Neural cell (in vitro differentiated cells): ENCODE measurements around the gene CAPN9. TPM values are rescaled to one million over a fixed set of nuclear protein-coding genes. Genes with fewer than 3 reads are reported as not detected.
"Not testable (repeated sequence)": the region's sequence is repeated elsewhere in the genome, so short reads cannot be mapped to it uniquely, and the experiment has no call there.

Experiments
- H2AFZ ChIP-seq: fragments of 200-600, 300-800 bp; sonication (generic), shearing (Covaris generic); 2 replicates; pipeline ENCODE4 v1.6.0; 2014; ENCODE audit warnings: low read depth, mild to moderate bottlenecking, antibody characterized with exemption, low read length, moderate library complexity
- H3F3A ChIP-seq: fragments of 200-600 bp; shearing (Covaris generic); 2 replicates; pipeline ENCODE4 v1.6.1; 2016; ENCODE audit warnings: mild to moderate bottlenecking, moderate library complexity, mixed read lengths, antibody characterized with exemption, low read length; ENCODE audit not compliant: insufficient read depth, poor library complexity, severe bottlenecking
- H3K27ac ChIP-seq: fragments of 200-600, 300-800 bp; sonication (generic), shearing (Covaris generic); 2 replicates; pipeline ENCODE4 v1.5.1; 2014; ENCODE audit warnings: mild to moderate bottlenecking, low read length, moderate library complexity
- H3K27me3 ChIP-seq: fragments of 300-800, 200-600 bp; sonication (generic), shearing (Covaris generic); 2 replicates; pipeline ENCODE4 v1.6.0; 2014; ENCODE audit warnings: mild to moderate bottlenecking, low read depth, low read length, moderate library complexity; ENCODE audit not compliant: insufficient read depth
- H3K36me3 ChIP-seq: fragments of 300-800, 200-600 bp; sonication (generic), shearing (Covaris generic); 2 replicates; pipeline ENCODE4 v1.5.1; 2014; ENCODE audit warnings: mild to moderate bottlenecking, antibody characterized with exemption, low read length, moderate library complexity; ENCODE audit not compliant: insufficient read depth
- H3K4me2 ChIP-seq: fragments of 300-800, 200-600 bp; sonication (generic), shearing (Covaris generic); 2 replicates; pipeline ENCODE4 v1.6.0; 2014; ENCODE audit warnings: mild to moderate bottlenecking, low read length
- H3K4me3 ChIP-seq: fragments of 300-800, 200-600 bp; sonication (generic), shearing (Covaris generic); 2 replicates; pipeline ENCODE4 v1.5.1; 2014; ENCODE audit warnings: mild to moderate bottlenecking, low read length, moderate library complexity
- H3K79me2 ChIP-seq: fragments of 200-600 bp; shearing (Covaris generic); replicated peaks from 2 replicates; pipeline ENCODE4 v1.6.0; 2014; ENCODE audit warnings: mild to moderate bottlenecking, low read length, moderate library complexity; ENCODE audit not compliant: insufficient read depth
- H3K9ac ChIP-seq: fragments of 300-800, 200-600 bp; sonication (generic), shearing (Covaris generic); 2 replicates; pipeline ENCODE4 v1.6.1; 2016; ENCODE audit warnings: mild to moderate bottlenecking, low read length, mixed read lengths
- H3K9me2 ChIP-seq: fragments of 200-600 bp; shearing (Covaris generic); 2 replicates; pipeline ENCODE4 v1.6.1; 2016; ENCODE audit warnings: mild to moderate bottlenecking, low read length, mixed read lengths; ENCODE audit not compliant: insufficient read depth
- H3K9me3 ChIP-seq: fragments of 200-600, 300-800 bp; sonication (generic), shearing (Covaris generic); 2 replicates; pipeline ENCODE4 v1.6.1; 2016; ENCODE audit warnings: mild to moderate bottlenecking, mixed run types, low read length, moderate library complexity, mixed read lengths
- H4K20me1 ChIP-seq: fragments of 200-600 bp; shearing (Covaris generic); 2 replicates; pipeline ENCODE4 v1.6.1; 2016; ENCODE audit warnings: mild to moderate bottlenecking, mixed run types; ENCODE audit not compliant: insufficient read depth
- CTCF ChIP-seq: fragments of 450-650 bp; IDR thresholded peaks from 2 replicates; pipeline ENCODE4 v1.5.1; 2014; ENCODE audit warnings: antibody characterized with exemption, mild to moderate bottlenecking, moderate library complexity; ENCODE audit not compliant: poor library complexity, severe bottlenecking
- EP300 ChIP-seq: fragments of 450-650 bp; conservative IDR thresholded peaks from 2 replicates; pipeline ENCODE4 v1.6.1; 2014; ENCODE audit warnings: antibody characterized with exemption, mild to moderate bottlenecking, moderate library complexity; ENCODE audit not compliant: poor library complexity, severe bottlenecking
- EZH2 ChIP-seq: fragments of 200-600, 300-800 bp; shearing (Covaris generic), sonication (generic); IDR thresholded peaks from 2 replicates; pipeline ENCODE4 v1.6.1; 2014; ENCODE audit warnings: antibody characterized with exemption, low read length, borderline replicate concordance, mild to moderate bottlenecking; ENCODE audit not compliant: insufficient read depth, poor library complexity, severe bottlenecking
- MXI1 ChIP-seq: fragments of 450-650 bp; conservative IDR thresholded peaks from 2 replicates; pipeline ENCODE4 v1.6.1; 2014; ENCODE audit warnings: antibody characterized with exemption, mild to moderate bottlenecking; ENCODE audit not compliant: poor library complexity, severe bottlenecking
- POLR2AphosphoS5 ChIP-seq: IDR thresholded peaks from 2 replicates; pipeline ENCODE4 v1.6.1; 2012
- RAD21 ChIP-seq: fragments of 450-650 bp; conservative IDR thresholded peaks from 2 replicates; pipeline ENCODE4 v1.6.1; 2014; ENCODE audit warnings: antibody characterized with exemption, mild to moderate bottlenecking, moderate library complexity
- SMC3 ChIP-seq: fragments of 450-650 bp; conservative IDR thresholded peaks from 2 replicates; pipeline ENCODE4 v1.6.1; 2014; ENCODE audit warnings: antibody characterized with exemption, mild to moderate bottlenecking, moderate library complexity; ENCODE audit not compliant: poor library complexity
- TAF1 ChIP-seq: IDR thresholded peaks from 2 replicates; pipeline ENCODE4 v1.6.1; 2012; ENCODE audit warnings: low read depth
- polyA plus RNA-seq: library from polyadenylated mRNA; depleted of rRNA; stranded (reverse); fragments of >200 nt; gene quantifications from 2 replicates; pipeline ENCODE4 v1.2.3, GENCODE V29; 2014
- TF ChIP-seq, protein P1 (sequence below): IDR thresholded peaks from 2 replicates; pipeline ENCODE4 v1.6.1; 2012; ENCODE audit warnings: borderline replicate concordance

The CAPN9 gene
- polyA plus RNA-seq, 1 donor from 2014 or later: 0.14 TPM

DNA sequence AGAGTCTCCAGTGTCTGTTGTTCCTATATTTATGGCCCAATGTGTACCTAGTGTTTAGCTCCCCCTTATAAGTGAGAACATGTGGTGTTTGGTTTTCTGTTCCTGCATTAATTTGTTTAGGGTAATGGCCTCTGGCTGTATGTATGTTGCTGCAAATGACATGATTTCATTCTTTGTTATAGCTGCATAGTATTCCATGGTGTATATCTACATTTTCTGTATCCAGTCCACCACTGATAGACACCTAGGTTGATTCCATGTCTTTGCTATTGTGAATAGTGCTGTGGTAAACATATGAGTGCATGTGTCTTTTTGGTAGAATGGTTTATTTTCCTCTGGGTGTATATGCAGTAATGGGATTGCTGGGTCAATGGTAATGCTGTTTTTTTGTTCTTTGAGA lies 48.2 kb upstream of the CAPN9 start:
- not testable (repeated sequence) for H3K27me3 ChIP-seq, H3K4me3 ChIP-seq, H2AFZ ChIP-seq, H3K9me3 ChIP-seq, H3K36me3 ChIP-seq, H3K9me2 ChIP-seq, H3K9ac ChIP-seq, H4K20me1 ChIP-seq, H3K27ac ChIP-seq, H3K79me2 ChIP-seq, H3F3A ChIP-seq, H3K4me2 ChIP-seq

DNA sequence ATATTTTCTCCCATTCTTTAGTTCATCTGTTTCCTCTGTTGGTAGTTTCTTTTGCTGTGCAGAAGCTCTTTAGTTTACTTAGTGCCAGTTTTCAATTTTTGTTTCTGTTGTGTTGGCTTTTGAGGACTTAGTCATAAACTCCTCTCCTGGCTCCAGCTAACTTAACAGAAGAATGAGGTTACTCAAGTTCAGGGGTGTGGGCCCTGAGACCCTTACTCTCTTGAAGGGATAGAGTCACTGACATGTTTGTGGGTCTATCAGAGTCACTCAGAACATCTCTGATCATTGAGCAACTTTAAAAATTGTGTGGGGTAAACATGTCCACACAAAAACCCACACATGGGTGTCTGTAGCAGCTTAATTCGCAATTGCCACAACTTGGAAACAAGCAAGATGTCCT lies 47.5 kb upstream of the CAPN9 start:
- TF ChIP-seq CTCF (no peak), RAD21 (no peak), SMC3 (no peak), EP300 (no peak), EZH2 (no peak), MXI1 (no peak), TAF1 (no peak), POLR2AphosphoS5 (no peak)
- TF ChIP-seq, protein P1, sequence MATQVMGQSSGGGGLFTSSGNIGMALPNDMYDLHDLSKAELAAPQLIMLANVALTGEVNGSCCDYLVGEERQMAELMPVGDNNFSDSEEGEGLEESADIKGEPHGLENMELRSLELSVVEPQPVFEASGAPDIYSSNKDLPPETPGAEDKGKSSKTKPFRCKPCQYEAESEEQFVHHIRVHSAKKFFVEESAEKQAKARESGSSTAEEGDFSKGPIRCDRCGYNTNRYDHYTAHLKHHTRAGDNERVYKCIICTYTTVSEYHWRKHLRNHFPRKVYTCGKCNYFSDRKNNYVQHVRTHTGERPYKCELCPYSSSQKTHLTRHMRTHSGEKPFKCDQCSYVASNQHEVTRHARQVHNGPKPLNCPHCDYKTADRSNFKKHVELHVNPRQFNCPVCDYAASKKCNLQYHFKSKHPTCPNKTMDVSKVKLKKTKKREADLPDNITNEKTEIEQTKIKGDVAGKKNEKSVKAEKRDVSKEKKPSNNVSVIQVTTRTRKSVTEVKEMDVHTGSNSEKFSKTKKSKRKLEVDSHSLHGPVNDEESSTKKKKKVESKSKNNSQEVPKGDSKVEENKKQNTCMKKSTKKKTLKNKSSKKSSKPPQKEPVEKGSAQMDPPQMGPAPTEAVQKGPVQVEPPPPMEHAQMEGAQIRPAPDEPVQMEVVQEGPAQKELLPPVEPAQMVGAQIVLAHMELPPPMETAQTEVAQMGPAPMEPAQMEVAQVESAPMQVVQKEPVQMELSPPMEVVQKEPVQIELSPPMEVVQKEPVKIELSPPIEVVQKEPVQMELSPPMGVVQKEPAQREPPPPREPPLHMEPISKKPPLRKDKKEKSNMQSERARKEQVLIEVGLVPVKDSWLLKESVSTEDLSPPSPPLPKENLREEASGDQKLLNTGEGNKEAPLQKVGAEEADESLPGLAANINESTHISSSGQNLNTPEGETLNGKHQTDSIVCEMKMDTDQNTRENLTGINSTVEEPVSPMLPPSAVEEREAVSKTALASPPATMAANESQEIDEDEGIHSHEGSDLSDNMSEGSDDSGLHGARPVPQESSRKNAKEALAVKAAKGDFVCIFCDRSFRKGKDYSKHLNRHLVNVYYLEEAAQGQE: no peak
- Histone ChIP-seq H3K27me3 (no peaks in the 10 kb centered on the region), H3K9me3 (no peaks in the 10 kb centered on the region), H3K9me2 (no peaks in the 10 kb centered on the region), H3K9ac (no peak overlapping the region), H3K36me3 (no peaks in the 10 kb centered on the region), H2AFZ (no peak overlapping the region), H3K79me2 (no peaks in the 10 kb centered on the region), H3K4me3 (no peak overlapping the region), H3K27ac (no peak overlapping the region), H4K20me1 (no peaks in the 10 kb centered on the region), H3F3A (no peaks in the 10 kb centered on the region), H3K4me2 (no peak overlapping the region)

GRCh38 chr1:230700132-230700531 lies 47.1 kb upstream of the CAPN9 start:
- Histone ChIP-seq H4K20me1 (no peaks in the 10 kb centered on the region), H2AFZ (no peak overlapping the region), H3K9ac (no peak overlapping the region), H3K27me3 (no peaks in the 10 kb centered on the region), H3K79me2 (no peaks in the 10 kb centered on the region), H3K4me2 (no peak overlapping the region), H3K9me3 (no peaks in the 10 kb centered on the region), H3K4me3 (no peak overlapping the region), H3K27ac (no peak overlapping the region), H3K36me3 (no peaks in the 10 kb centered on the region), H3F3A (no peaks in the 10 kb centered on the region), H3K9me2 (no peaks in the 10 kb centered on the region)
- TF ChIP-seq MXI1: no peak
- no peak for TF ChIP-seq RAD21
- TF ChIP-seq CTCF: no peak
- no peak for TF ChIP-seq EP300
